ENCODE results near the gene SPATA17.
A peak's percentile ranks its signal among the peaks of the same experiment; 100 is the strongest.

Gene SPATA17

GRCh38 chr1:217626321-217626720 is 4.8 kb upstream of the SPATA17 start:
- Mint-ChIP-seq H3K27me3 (ENCODE audit: low read depth) (no peaks in the 10 kb centered on the region), H3K9me3 (no peaks in the 10 kb centered on the region), H3K36me3 (ENCODE audit: low read depth) (peaks cover 5% of the 10 kb centered on the region), H3K4me3 (no peak overlapping the region), H3K27ac (no peak overlapping the region), H3K4me1 (peaks cover 29% of the 10 kb centered on the region)
- no peak for TF ChIP-seq CTCF (IDR thresholded peaks at IDR 0.05; ENCODE audit: unreplicated experiment in 3 of 3)

- Mint-ChIP-seq H3K27ac (no peak overlapping the region), H3K36me3 (ENCODE audit: low read depth) (peaks cover 5% of the 10 kb centered on the region), H3K27me3 (ENCODE audit: low read depth) (no peaks in the 10 kb centered on the region), H3K4me1 (peaks cover 30% of the 10 kb centered on the region), H3K9me3 (no peaks in the 10 kb centered on the region), H3K4me3 (no peak overlapping the region)
- no peak for TF ChIP-seq CTCF (IDR thresholded peaks at IDR 0.05; ENCODE audit: unreplicated experiment in 3 of 3)
Measured at GRCh38 chr1:217627431-217627830, 3.7 kb upstream of the SPATA17 start.

GRCh38 chr1:217642455-217642854 is 11.3 kb downstream of the SPATA17 start:
- H3K9me3 Mint-ChIP-seq: no peaks in the 10 kb centered on the region
- H3K27me3 Mint-ChIP-seq (ENCODE audit: low read depth): no peaks in the 10 kb centered on the region
- H3K4me3 Mint-ChIP-seq: no peak overlapping the region
- no peak for TF ChIP-seq CTCF (IDR thresholded peaks at IDR 0.05; ENCODE audit: unreplicated experiment in 3 of 3)
- no peaks in the 10 kb centered on the region for H3K4me1 Mint-ChIP-seq
- no peak overlapping the region for H3K27ac Mint-ChIP-seq
- no peaks in the 10 kb centered on the region for H3K36me3 Mint-ChIP-seq (ENCODE audit: low read depth)

- no peaks in the 10 kb centered on the region for H3K4me1 Mint-ChIP-seq
- no peaks in the 10 kb centered on the region for H3K27me3 Mint-ChIP-seq (ENCODE audit: low read depth)
- no peak overlapping the region for H3K27ac Mint-ChIP-seq
- no peaks in the 10 kb centered on the region for H3K9me3 Mint-ChIP-seq
- no peak for TF ChIP-seq CTCF (IDR thresholded peaks at IDR 0.05; ENCODE audit: unreplicated experiment in 3 of 3)
- H3K36me3 Mint-ChIP-seq (ENCODE audit: low read depth): no peaks in the 10 kb centered on the region
- no peak overlapping the region for H3K4me3 Mint-ChIP-seq
Measured at GRCh38 chr1:217647791-217648190, 16.6 kb downstream of the SPATA17 start.

GRCh38 chr1:217650674-217651073 is 19.5 kb downstream of the SPATA17 start:
- Mint-ChIP-seq H3K27me3 (ENCODE audit: low read depth) (no peaks in the 10 kb centered on the region), H3K9me3 (no peaks in the 10 kb centered on the region), H3K4me3 (no peak overlapping the region), H3K27ac (no peak overlapping the region), H3K4me1 (no peaks in the 10 kb centered on the region), H3K36me3 (ENCODE audit: low read depth) (no peaks in the 10 kb centered on the region)
- no peak for TF ChIP-seq CTCF (IDR thresholded peaks at IDR 0.05; ENCODE audit: unreplicated experiment in 3 of 3)

GRCh38 chr1:217660353-217661062 is 29.4 kb downstream of the SPATA17 start:
- no peaks in the 10 kb centered on the region for H3K27me3 Mint-ChIP-seq (ENCODE audit: low read depth)
- no peak overlapping the region for H3K4me3 Mint-ChIP-seq
- H3K36me3 Mint-ChIP-seq (ENCODE audit: low read depth): no peaks in the 10 kb centered on the region
- no peaks in the 10 kb centered on the region for H3K9me3 Mint-ChIP-seq
- peak; percentile 24 for TF ChIP-seq CTCF (IDR thresholded peaks at IDR 0.05; ENCODE audit: unreplicated experiment in 3 of 3)
- H3K4me1 Mint-ChIP-seq: no peaks in the 10 kb centered on the region
- H3K27ac Mint-ChIP-seq: no peak overlapping the region
